Heart left ventricle (tissue), 16 donors: ENCODE results near the gene PTPRD. TPM values are rescaled to one million over a fixed set of nuclear protein-coding genes. Genes with fewer than 3 reads are reported as not detected.

Experiments used
- ATAC-seq, 4 donors: fragments of 200-7000 bp; cut with Tn5 transposase; one replicate each; pipeline ENCODE4 v1.9.1; 2020 to 2022; ENCODE audit warnings: moderate library complexity in 4 of 4, mild to moderate bottlenecking in 3 of 4, moderate number of reproducible peaks in 1 of 4
- DNase-seq, 5 donors: peaks; one replicate each; pipeline ENCODE4 v3.0.0-alpha.2; 2020
- H3K27ac ChIP-seq, 12 donors: fragments of 200-600 bp; sonication (generic) in 4 of 12; one replicate each; pipeline versions ENCODE4 v1.5.0 to v1.8.0; 2016 to 2022; ENCODE audit warnings: mild to moderate bottlenecking in 2 of 12
- H3K27me3 ChIP-seq, 9 donors: fragments of 200-600 bp; sonication (generic) in 2 of 9; one replicate each; pipeline versions ENCODE4 v1.5.1 to v1.8.0; 2016 to 2022; ENCODE audit warnings: mild to moderate bottlenecking in 3 of 9
- H3K36me3 ChIP-seq, 9 donors: fragments of 200-600 bp; sonication (generic) in 2 of 9; one replicate each; pipeline versions ENCODE4 v1.5.0 to v1.8.0; 2018 to 2022; ENCODE audit warnings: mild to moderate bottlenecking in 2 of 9
- H3K4me1 ChIP-seq, 12 donors: fragments of 200-600 bp; sonication (generic) in 4 of 12; one replicate each; pipeline versions ENCODE4 v1.5.0 to v1.8.0; 2016 to 2022; ENCODE audit warnings: mild to moderate bottlenecking in 3 of 12
- H3K4me3 ChIP-seq, 12 donors: fragments of 200-600 bp; sonication (generic) in 4 of 12; one replicate each; pipeline versions ENCODE4 v1.5.0 to v1.8.0; 2017 to 2022; ENCODE audit warnings: mild to moderate bottlenecking in 9 of 12, moderate library complexity in 4 of 12
- H3K9me3 ChIP-seq, 12 donors: fragments of 200-600 bp; sonication (generic) in 4 of 12; one replicate each; pipeline versions ENCODE4 v1.5.0 to v1.8.0; 2016 to 2022; ENCODE audit warnings: mild to moderate bottlenecking in 1 of 12
- POLR2A ChIP-seq, 2 donors: fragments of 450-650 bp; IDR thresholded peaks; one replicate each; pipeline ENCODE4 v1.6.1; 2017; ENCODE audit warnings: antibody characterized with exemption in 2 of 2, mild to moderate bottlenecking in 2 of 2, moderate library complexity in 2 of 2
- WGBS, 4 donors: extraction: QIAGEN DNeasy Blood & Tissue Kit in 2 of 4; methylation state at CpG; one replicate each; pipeline versions ENCODE4 v1.1.5 to v1.1.7; 2013 to 2018; 5-methylcytosine and 5-hydroxymethylcytosine counted together
- intact Hi-C, 10 donors: fragments of 100-400 bp; cut with DNase I; formaldehyde crosslinking; loops; one replicate each; pipeline versions ENCODE4 v1.11.1 to v1.14.2; 2022
- polyA plus RNA-seq, 2 donors: library from polyadenylated mRNA; stranded (reverse); fragments of 200-250 nt; gene quantifications; one replicate each; pipeline ENCODE4 v1.2.3, GENCODE V29; 2013
- total RNA-seq, 9 donors: library from RNA; depleted of rRNA in 2 of 9; stranded (reverse); fragments of >200 nt in 2 of 9; fragmentation: NEBNext Ultra II Directional in 3 of 9; extraction: Animal tissue kit (Norgen Biotek cat#: 25700) in 3 of 9; gene quantifications; one replicate each; pipeline versions ENCODE4 v1.1.0 to v1.2.4, GENCODE V29; 2016 to 2023
- TF ChIP-seq, protein P1 (sequence below), 12 donors: fragments of 200-600 bp; sonication (generic) in 4 of 12; IDR thresholded peaks; one replicate each; pipeline versions ENCODE4 v1.5.0 to v1.8.0; 2018 to 2022; ENCODE audit warnings: antibody characterized with exemption in 12 of 12, mild to moderate bottlenecking in 5 of 12
- donor health status: ischemic (EF 13 %, LVEDD 7.1; RV severe dilation, severe dysfunction).
- donor health status: healthy with polysubstance abuse.
- donor health status: DM: no; HTN: yes; CAD: no.
- donor health status: DM: no; HTN: no; CAD: no.
- donor health status: ischemic (EF 25% LVEDD 6.9; RV normal size, moderate dysfunction).
- donor health status: ischemic (EF 25% LVEDD 5.7; RV mildly dilated, moderate dysfunction).
- donor health status: healthy.
- donor health status: DM: yes; HTN: yes; CAD: no.
- donor health status: ischemic (EF 35%, LVEDD 5.7; RV mildly dilated, moderate dysfunction).
- donor health status: nonischemic (EF 11% LVEDD 7.7; RV severe dilation, severe dysfunction).
- donor health status: DM: yes; HTN: yes; CAD: no.
- donor health status: PGD.
- donor health status: ischemic (EF 29% LVEDD 5.4; RV normal size, mild dysfunction).
- donor health status: nonischemic (EF 23%, LVEDD 6.1; RV moderate dilation, normal function).

PTPRD gene
- total and polyA plus RNA-seq, 11 donors, result 1.4 to 25.3 (median 15.1) TPM

DNA sequence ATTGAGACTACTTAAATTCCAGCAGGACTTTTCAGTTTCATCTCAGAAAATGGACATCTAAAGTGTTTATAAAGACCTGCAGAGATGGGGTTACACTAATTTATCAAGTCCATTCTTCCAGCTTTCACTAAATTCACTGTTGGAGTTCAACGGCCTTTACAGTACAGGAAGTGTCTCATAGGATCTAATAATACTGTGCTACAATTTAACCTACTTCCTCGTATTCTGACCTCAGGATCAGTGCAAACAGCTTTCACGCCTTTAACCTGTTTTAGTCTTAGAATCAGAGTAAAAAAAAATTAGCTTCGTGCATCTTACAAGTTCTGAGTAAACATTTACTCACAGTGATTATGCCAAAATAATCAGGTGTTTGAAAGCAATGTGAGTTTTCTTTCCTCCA lies 2180.6 kb downstream of the PTPRD start:
- intact Hi-C loops, result no loop called here
- H3K9me3 ChIP-seq, result no peaks in the 10 kb centered on the region
- H3K36me3 ChIP-seq, result no peaks in the 10 kb centered on the region
- no peak for TF ChIP-seq POLR2A (IDR thresholded peaks at IDR 0.05)
- TF ChIP-seq, protein P1, sequence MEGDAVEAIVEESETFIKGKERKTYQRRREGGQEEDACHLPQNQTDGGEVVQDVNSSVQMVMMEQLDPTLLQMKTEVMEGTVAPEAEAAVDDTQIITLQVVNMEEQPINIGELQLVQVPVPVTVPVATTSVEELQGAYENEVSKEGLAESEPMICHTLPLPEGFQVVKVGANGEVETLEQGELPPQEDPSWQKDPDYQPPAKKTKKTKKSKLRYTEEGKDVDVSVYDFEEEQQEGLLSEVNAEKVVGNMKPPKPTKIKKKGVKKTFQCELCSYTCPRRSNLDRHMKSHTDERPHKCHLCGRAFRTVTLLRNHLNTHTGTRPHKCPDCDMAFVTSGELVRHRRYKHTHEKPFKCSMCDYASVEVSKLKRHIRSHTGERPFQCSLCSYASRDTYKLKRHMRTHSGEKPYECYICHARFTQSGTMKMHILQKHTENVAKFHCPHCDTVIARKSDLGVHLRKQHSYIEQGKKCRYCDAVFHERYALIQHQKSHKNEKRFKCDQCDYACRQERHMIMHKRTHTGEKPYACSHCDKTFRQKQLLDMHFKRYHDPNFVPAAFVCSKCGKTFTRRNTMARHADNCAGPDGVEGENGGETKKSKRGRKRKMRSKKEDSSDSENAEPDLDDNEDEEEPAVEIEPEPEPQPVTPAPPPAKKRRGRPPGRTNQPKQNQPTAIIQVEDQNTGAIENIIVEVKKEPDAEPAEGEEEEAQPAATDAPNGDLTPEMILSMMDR (IDR thresholded peaks at IDR 0.05), result no peak
- ATAC-seq (no peak), DNase-seq (no peak)
- no peaks in the 10 kb centered on the region for H3K4me1 ChIP-seq
- H3K27me3 ChIP-seq, result no peaks in the 10 kb centered on the region
- H3K27ac ChIP-seq, result no peak overlapping the region
- H3K4me3 ChIP-seq, result no peak overlapping the region
- WGBS, 4 donors, result 62 to 72% (median 66%) methylated on average over 4 of the region's 4 CpGs

DNA sequence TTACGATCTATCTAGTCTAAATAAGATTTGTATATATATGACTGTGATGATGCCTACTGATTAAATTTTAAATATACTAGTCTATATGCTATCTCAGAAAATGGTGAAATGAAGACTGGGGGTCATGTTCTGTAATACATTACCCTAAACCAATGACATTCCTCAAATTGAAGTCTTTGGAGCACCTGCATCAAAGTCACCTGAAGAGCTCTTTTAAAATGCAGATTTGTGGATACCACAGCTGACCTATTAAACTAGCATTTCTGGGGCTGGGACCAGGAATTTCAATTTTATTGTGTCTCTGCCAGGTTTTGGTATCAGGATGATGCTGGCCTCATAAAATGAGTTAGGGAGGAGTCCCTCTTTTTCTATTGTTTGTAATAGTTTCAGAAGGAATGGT lies 2181.3 kb downstream of the PTPRD start:
- 93 to 97% (median 94%) methylated on average over 1 of the region's 1 CpG for WGBS, 4 donors
- TF ChIP-seq, protein P1 (IDR thresholded peaks at IDR 0.05), result no peak
- no peak for TF ChIP-seq POLR2A (IDR thresholded peaks at IDR 0.05)

DNA sequence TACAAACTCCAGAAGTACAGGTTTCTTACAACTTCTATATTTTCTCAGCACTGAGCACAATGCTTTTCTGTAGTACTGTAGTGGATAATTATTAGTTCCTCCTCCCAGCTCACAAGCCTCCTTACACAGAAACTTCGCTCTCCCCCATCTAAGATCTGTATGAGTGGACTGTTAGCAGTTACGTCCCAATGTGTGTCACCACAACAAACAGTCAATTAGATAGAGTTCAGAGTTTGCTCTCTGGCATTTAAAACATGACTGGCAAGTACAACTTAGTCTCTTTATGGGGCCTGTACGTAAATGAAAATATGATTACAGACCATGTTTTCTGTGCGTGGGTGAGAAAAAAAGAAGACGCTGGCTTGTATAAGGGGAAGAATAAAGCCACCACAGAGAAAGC lies 2181.9 kb downstream of the PTPRD start:
- no peaks in the 10 kb centered on the region for H3K4me1 ChIP-seq
- no peaks in the 10 kb centered on the region for H3K36me3 ChIP-seq
- no peak for ATAC-seq
- intact Hi-C loops, result no loop called here
- H3K27ac ChIP-seq, result no peak overlapping the region
- DNase-seq, result no peak
- 71 to 91% (median 91%) methylated on average over 5 of the region's 5 CpGs for WGBS, 4 donors
- no peaks in the 10 kb centered on the region for H3K27me3 ChIP-seq
- TF ChIP-seq POLR2A (IDR thresholded peaks at IDR 0.05), result no peak
- TF ChIP-seq, protein P1 (IDR thresholded peaks at IDR 0.05), result no peak
- no peak overlapping the region for H3K4me3 ChIP-seq
- H3K9me3 ChIP-seq, result no peaks in the 10 kb centered on the region

More for the DNA sequence above, 2181.3 kb downstream of the PTPRD start:
- Histone ChIP-seq H3K4me1 (no peaks in the 10 kb centered on the region), H3K27ac (no peak overlapping the region), H3K27me3 (no peaks in the 10 kb centered on the region), H3K36me3 (no peaks in the 10 kb centered on the region), H3K4me3 (no peak overlapping the region), H3K9me3 (no peaks in the 10 kb centered on the region)
- no peak for DNase-seq
- intact Hi-C loops, result no loop called here
- ATAC-seq, result no peak

DNA sequence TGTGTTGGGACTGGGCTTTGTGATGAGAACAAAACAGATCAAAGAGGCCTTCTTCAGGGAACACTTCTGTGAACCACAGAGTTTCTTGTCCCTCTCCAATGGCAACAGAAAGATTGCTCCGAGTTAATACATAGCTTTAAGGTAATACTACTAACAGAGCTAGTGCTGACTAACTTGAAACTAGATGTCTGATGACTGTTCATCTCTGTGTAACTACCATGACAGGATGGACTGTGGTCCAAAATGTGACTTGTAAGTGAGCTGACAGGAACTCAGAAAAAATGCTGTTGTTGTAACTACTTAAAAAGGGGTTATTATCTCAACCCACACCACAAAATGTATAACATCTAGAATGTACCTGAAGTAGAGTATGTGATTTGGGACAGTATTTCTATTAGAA lies 2183.0 kb downstream of the PTPRD start:
- 76 to 94% (median 85%) methylated on average over 1 of the region's 1 CpG for WGBS, 4 donors
- Histone ChIP-seq H3K9me3 (no peaks in the 10 kb centered on the region), H3K36me3 (no peaks in the 10 kb centered on the region), H3K4me1 (no peaks in the 10 kb centered on the region), H3K27ac (no peak overlapping the region), H3K4me3 (no peak overlapping the region), H3K27me3 (no peaks in the 10 kb centered on the region)
- TF ChIP-seq, protein P1 (IDR thresholded peaks at IDR 0.05), result no peak
- TF ChIP-seq POLR2A (IDR thresholded peaks at IDR 0.05), result no peak
- intact Hi-C loops, result loop anchor here in 1 of 10 donors (10.0 kb wide), 1 partner anchor 65 kb away; no protein-coding TSS in a partner anchor
- DNase-seq, result no peak
- ATAC-seq, result no peak
